A673 (cell line): ENCODE results near the gene SLC16A11.

Source experiments
- CTCF ChIP-seq: fragments of 300-800, 200-600 bp; sonication (generic); conservative IDR thresholded peaks from 2 replicates; pipeline ENCODE4 v1.5.1; 2017; ENCODE audit warnings: low read depth, mild to moderate bottlenecking, antibody characterized with exemption, low read length, moderate library complexity, mixed read lengths
- EZH2 ChIP-seq: fragments of 200-600 bp; sonication (generic); IDR thresholded peaks from 2 replicates; pipeline ENCODE4 v1.6.1; 2017; ENCODE audit warnings: borderline replicate concordance, low read depth, mild to moderate bottlenecking, mixed read lengths, antibody characterized with exemption, low read length; ENCODE audit not compliant: poor library complexity, severe bottlenecking

DNA sequence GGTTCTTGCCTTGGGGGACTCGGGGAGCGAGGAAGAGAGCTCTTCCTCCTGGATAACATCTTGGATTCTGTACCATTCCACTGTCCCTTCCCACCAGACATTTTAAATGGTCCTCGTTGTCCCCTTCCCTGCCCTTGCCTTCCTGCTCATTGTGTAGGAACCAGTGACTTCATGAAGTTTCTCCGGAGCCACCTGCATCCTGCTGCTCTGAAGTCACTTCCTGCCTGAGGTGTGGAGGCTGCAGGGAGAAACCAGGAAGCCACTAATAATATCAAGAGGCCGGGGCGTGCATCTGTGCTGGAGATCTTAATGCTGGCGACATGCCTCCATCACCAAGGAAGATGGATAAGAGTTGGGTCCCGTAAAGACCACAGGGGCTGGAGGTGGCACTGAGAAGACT, 14.2 kb downstream of the SLC16A11 start:
- TF ChIP-seq CTCF = no peak
- TF ChIP-seq EZH2 = no peak
